GM18909 (cell line): ENCODE data around the gene CLCF1.

ENCODE experiments used
- ATAC-seq: cut with Tn5 transposase; IDR thresholded peaks from one replicate; pipeline ENCODE4 v1.9.1; 2021; ENCODE audit warnings: mild to moderate bottlenecking; ENCODE audit not compliant: unreplicated experiment, poor library complexity

The CLCF1 gene

DNA sequence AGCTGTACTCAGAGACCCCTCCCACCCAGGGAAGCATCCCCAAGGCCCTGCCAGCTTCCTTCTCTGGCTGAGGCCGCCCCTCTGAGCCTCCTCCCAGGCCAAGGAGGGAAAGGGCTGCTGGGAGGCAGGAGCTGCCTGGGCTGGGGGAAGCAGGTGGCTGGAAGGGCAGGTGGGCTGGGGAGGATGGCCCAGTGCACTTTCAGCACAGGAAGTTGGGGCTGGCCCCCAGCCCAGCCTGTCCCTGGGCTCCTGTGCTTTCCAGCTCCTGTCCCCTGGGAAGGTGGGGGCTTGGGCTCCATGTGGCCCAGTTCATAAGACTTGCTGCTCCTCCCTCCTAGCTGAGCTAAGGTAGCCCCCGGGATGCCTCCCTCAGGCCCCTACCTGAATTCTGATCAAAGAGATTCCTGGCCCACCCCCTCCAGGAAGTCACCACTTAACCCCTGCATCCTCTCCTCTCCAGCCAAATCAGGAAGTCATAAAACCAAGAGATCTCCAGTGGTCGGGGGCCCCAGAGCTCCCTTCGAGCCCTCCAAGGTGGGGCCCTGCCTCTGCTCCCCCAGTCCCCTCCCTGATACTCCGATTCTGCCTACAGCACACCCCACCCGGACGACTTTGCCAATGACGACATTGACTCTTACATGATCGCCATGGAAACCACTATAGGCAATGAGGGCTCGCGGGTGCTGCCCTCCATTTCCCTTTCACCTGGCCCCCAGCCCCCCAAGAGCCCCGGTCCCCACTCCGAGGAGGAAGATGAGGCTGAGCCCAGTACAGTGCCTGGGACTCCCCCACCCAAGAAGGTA is 23.4 kb upstream of the CLCF1 start:
- ATAC-seq = no peak

DNA sequence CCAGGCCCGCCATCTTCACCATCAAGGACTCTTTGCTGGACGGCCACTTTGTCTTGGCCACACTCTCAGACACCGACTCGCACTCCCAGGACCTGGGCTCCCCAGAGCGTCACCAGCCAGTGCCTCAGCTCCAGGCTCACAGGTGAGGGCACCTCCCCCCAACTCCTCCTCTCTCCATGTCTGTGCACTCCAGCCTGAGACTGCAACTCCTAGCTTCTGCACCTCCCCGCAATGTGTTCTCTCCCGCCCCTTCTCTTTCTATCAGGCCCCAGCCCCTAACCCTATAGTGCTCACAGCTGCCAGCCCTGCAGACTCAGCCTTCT is 22.8 kb upstream of the CLCF1 start:
- ATAC-seq = no peak

DNA sequence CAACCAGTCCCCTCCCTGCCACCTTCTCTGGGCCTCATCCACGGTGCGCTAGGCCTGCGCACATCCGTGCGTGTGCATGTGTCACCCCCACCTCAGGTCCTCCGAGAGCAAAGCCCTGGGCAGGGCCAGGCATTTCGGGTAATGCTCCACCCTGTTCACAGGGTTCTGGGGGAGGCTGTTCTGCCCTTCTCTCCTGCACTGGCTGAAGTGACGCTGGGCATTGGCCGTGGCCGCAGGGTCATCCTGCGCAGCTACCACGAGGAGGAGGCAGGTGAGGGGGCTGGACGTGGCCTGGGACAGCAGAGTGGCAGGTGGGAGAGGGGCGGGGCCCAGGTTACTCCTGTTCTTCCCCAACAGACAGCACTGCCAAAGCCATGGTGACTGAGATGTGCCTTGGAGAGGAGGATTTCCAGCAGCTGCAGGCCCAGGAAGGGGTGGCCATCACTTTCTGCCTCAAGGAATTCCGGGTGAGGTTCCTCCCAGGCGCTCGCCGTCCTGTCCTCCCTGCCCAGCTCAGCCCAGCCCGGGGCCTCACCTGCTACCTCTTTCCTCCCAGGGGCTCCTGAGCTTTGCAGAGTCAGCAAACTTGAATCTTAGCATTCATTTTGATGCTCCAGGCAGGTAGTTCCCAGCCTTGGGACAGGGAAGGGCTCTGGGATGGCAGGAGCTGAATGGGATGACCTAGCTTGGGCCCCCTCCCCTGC is 22.3 kb upstream of the CLCF1 start:
- no peak for ATAC-seq

DNA sequence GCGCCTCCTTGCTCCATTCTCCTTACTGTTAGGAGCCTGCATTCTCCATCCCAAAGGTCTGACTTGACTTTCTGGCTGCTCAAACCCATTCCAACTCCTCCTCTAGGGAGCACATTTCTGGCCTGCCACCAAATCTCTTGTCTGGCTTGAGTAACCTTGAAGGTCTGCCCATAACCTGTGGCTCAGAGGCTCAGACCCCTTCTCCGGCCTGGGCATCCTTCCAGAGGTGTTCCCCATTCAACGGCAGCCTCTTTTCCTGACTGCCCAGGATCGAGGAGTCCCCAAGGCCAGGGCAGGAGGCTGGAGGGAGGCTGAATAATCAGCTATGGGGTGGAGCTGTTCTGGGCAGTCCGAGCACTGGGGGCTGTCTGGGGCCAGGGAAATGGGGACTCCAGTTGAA is 20.6 kb upstream of the CLCF1 start:
- ATAC-seq = no peak

DNA sequence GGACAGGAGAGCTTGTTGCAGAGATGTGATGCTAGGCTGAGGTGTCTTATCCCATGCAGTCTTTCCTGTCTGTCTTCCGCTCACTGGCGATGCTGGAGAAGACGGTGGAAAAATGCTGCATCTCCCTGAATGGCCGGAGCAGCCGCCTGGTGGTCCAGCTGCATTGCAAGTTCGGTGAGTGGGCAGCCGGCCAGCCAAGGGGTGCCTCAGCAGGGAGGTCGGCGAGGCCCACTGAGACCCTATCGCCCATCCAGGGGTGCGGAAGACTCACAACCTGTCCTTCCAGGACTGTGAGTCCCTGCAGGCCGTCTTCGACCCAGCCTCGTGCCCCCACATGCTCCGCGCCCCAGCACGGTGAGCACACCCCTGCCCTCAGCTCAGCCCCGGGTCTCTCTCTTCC is 20.0 kb upstream of the CLCF1 start:
- ATAC-seq = no peak

DNA sequence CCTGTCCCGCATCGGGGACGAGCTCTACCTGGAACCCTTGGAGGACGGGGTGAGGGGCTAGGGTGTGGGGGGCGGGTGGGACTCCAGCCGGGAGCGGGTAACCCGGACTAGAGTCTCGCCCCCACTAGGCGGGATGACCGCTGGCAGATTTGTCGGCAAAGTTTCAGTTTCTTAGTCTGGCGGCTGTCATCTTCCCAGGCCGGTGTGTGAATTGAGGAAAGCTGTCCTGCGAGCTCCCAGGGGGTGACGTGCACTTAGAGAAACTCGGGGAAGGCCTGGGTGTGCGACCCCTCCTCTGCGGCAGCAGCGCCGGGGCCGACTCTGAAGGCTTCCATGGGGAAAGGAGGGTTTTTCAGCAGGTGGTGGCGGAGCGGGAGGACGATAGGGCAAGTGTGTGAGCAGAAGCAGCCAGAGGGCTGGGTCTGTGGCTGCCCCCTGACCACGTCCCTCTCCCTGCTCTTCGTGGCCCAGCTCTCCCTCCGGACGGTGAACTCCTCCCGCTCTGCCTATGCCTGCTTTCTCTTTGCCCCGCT is 18.9 kb upstream of the CLCF1 start:
- ATAC-seq = no peak

DNA sequence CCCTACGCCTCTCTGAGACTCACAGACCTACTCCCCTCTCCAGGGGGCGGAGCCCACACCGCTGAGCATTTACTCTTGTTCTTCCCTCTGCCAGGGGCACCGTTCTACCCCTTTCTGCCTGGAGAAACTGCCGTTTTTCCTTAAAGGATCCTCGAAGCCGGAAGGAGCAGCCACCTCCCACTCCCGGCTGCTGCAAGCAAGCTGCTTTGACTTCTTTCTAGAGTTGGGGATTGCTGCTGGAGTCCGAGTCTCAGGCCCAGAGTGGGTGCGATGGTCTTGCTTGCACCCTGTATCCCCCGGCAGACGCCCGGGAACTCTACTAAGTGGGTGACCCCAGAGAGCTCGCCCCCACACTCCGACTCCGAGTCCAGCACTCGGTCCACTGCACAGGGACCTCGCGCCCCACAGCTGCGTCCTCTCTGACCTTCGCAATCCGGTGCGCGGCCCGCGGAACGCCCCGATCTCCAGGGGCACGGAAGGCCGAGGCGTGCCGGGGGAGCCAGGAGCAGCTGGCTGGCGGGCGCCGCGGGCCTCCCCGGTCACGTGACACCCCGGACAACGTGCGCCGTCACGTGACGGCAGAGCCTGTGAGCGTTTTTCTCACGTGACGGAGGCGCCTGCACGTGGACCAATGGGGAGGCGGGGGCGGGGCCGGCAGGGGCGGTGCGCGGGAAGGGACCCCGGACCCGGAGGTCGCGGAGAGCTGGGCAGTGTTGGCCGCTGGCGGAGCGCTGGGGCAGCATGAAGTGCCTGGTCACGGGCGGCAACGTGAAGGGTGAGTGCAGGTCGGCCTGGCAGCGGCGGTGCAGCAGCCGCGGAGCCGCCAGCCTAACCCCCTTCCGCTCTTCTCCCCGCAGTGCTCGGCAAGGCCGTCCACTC is 18.1 kb upstream of the CLCF1 start, which contains the start of gene RAD9A:
Gene RAD9A, plus strand, starts transcription at position 683 of the 879 bp plus-strand sequence. Its CDS starts 59 bp downstream, at position 742.
- peak; percentile 69 for ATAC-seq

DNA sequence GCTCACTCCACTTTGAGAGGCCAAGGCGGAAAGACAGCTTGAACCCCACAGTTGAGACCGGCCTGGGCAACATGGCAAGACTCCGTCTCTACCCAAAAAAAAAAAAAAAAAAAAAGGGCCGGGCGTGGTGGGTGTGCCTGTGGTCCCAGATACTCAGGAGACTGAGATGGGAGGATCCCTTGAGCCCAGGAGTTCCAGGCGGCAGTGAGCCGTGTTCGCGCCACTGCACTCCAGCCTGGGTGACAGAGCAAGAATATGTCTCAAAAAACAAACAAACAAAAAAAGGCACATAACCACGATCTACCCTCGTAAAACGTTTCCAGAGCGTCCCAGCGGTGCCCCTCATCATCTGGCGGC is 17.5 kb upstream of the CLCF1 start:
- ATAC-seq = no peak

DNA sequence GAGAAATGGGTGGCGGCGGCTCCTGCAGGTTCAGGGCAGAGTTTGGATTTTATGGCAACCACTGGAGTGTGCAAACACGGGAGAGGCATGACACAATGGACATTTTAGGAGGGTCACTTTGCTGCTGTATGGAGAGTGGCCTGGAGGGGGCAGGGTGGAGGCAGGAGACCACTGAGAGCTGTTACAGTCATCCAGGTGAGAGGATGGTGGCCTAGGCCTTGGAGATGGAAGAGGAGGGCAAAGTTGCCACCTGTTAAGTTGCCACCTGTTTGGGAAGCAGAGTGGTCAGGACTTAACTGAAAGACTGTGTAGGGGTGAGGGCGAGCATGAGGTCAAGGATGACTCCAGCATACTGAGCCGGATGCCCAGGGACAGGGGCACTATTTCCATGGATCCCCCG is 16.1 kb upstream of the CLCF1 start:
- no peak for ATAC-seq

DNA sequence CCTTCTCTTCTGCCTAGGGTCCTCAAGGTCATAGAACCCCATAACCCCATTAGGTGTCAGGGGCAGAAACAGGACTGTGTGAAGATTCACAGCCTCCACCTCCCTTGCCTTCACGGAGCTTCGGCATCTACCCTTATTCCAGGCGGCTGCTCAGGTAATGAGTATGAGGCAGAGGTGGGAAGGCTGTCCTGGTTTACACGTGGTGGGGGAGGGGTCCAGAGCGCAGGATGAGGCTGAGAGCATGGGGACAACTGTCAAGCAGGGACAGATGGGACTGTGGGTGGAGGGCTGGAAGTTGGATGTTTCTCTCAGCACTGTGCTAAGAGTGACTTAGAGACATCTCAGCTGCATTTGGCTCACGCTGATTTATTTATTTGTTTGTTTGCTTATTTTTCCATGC is 14.1 kb upstream of the CLCF1 start:
- no peak for ATAC-seq

DNA sequence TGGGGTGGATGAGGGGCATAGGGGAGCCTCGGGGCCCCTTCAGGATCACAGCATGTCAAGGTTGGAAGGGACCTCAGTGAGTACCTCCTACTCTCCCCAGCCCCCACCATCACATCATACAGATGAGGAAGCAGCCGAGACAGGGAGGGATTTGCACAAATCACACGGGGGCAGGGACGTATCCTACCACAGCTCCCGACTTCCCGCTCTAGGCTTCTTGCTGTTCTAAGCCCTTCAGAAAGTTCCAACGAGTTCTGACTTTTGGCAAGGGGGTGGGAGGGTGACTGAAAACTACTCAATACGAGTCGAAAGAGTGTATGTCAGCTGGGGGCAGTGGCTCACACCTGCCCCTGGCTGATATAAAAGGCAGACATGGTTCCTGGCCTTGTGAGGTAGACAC is 13.7 kb upstream of the CLCF1 start:
- no peak for ATAC-seq

DNA sequence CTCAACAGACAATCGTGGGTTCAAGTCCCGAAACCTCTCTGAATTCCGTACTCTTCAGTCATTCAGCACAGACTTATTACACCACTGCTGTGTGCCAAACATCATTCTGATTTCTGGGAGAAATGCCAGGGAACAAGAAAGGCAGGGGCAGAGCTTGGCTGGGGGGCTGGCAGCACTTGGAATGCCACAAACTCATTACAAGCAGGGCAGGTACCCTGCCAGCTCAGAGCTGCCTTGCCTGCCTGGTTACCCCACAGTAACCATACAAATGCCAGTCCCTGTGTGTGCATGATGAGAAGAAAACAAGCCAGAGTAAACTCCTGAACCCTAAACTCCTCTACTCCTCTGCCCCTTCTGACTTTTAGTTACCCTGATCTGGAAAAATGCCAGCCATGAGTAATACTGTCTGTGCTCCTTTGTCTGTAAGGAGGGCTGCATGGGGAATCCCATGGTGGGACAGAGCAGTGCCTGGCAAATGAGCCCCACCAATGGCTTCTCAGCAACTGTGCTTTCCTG is 11.5 kb upstream of the CLCF1 start:
- no peak for ATAC-seq

DNA sequence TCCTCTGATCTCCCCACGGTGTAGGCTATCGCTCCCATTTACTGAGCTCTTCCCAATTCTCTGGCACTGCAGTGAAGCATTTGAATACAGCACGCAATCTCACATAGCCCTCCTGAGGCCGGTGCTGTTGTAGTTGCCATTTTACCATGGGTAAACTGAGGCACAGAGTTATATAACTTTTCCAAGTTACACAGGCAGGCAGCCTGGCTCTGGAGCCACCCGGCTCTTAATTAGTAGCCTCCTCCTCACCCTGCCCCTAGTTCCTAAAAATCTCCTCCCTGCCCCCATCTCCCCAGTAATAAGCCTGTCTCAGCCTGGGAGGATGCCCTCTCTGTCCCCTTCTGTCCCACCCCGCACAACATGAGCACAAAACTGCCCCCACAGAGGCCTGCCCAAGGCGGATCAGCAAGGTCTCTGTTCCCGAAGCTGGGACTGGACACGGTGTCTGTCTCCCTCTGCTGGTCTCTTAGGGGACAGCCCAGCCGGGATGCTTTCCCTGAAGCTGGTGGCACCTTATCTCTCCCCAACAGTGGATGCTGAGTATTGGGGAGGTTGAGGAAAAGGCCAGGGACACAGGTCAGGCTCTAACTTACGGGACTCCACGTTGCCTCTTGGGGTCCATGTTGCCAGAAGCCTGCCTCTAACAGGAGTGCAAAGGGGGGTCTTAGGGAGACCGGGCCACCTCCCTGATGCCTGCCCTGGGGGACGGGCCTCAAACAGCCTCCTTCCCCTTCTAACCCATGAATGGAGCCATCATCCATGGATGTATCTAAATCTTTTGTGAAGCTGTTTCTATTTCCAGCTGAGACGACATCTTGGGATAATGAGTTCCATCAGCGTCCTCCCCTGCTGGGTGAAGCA is 9.1 kb upstream of the CLCF1 start:
- no peak for ATAC-seq

DNA sequence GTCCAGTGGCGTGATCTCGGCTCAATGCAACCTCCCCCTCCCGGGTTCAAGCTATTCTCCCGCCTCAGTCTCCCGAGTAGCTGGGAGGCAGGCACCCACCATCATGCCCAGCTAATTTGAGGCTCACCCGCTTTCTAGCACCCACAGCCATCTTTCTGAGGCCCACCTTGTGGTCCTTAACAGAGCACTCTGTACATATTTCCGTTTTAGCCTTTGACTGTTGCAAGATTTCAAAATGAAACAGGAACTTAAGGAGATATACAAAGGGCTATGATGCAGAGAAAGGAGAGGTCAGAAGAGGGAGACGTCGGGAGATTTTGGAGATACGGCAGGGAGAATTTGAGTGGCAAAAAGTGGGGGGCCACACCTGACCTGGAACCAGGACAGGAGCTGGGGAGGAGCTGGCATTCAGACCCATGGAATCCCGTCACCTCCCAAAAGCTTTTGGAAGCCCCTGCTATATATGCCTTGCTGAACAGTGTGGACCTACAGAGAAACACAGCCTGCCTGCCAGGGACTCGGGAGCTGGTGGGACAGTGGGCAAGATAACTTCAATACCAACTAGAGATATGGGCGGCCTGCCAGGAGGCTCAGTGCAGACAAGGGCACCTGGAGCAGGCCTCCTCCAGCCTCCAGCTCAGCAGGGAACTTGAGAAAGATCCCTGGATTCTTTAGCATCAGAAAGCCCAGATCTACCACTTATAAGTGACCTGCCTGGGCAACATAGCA is 8.0 kb upstream of the CLCF1 start:
- ATAC-seq = no peak

DNA sequence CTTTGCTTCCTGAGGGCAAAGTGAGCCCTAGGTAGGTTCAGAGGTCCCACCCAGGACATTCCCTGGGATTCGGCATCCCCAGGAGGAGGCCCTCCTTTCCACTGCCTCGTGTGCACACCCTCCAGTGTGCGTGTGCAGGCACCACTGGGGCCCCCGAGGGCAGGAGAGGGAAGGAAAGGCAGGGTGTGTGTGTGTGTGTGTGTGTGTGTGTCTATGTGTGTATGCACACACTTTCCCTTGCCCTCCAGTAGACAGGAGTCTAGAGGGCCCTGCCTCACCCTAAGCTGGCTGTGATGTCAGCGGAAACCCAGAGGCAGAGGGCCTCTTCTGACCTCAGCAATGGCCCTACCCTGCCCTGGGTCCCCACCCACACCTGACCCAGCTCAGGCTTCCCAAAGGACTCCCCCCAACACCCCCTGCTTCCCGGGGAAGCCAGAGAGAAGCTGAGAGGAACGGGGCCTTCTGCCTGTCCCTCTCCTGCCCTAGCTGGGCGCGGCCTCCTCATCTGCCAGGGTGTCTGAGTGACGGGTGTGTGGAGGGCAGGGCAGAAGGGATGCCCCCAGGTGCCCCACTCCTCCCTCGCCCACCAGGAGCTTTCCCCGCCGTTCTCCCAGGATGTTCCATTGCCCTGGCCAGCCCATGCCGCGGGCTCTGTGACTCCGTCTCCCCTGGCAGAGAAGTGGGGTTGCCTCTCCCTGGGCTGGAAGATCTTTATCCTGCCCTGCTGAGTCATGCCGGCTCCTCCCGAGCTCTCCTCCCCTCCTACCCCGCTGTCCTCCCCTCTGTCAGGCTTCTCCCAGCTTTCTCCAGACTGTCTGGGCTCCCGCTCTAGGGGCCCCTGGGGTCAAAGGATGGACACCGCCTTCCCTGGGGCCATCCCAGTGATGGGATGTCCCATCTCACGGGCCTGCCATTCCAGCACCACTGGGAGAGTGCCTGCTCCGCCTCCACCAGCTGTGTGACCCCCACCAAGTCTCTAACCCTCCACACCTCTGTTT is 6.0 kb upstream of the CLCF1 start:
- ATAC-seq = no peak

DNA sequence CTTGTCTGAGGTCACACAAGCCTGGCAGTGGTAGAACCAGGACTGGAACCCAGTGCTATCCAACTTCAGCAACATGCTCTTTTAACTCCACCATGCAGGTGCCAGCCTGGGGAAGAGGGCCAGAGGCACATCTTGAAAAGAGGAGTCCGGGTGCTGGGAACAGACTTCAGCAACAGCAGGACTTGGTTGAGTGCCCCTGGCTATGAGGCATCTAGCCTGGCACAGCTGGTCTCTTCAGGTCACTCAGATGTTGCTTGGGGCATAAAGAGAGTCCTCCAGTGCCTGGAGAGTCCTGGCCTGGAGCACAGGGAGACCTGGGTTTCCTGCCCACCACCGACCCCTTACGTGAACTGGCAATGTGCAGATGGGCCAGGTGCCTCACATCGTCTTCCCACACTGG is 5.1 kb upstream of the CLCF1 start:
- no peak for ATAC-seq

DNA sequence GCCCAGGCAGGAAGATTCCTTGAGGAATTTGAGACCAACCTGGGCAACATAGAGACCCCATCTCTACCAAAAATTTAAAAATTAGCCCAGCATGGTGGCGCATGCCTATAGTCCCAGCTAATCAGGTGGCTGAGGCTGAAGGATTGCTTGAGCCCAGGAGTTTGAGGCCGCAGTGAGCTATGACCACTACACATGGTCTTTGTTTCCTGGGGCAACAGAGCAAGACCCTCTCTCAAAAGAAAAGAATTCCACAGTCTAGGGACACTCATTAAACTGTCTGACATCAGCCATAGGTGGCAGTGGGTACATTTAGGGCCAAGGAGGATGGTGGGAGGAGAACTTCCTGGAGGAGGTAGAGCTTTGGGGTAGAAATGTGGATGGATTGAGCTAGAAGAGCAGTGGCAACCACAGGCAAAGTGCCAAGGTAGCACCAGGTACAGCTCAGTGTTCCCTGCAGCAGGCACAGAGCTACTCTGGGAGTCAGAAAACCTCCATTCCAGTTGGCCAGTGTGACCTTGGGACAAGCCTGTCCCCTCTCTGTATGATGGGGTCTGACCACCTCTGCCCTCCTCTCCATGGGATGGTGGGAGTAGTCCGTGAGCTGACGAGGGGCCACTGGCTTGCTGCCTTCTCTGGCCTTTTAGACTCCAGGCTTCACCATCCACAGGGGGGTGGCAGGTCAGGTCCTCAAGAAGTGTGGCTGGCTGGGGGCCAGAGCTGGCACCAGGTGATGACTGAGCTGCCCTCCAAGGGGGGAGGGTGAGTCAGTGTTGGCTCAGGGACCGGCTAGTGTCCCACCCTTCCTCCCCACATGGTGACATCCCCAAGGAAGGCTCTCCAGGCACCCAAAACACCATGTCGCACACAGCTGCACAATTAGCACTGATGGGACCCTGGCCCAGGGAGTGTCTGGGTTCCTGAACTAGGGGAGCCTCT is 3.7 kb upstream of the CLCF1 start:
- ATAC-seq = no peak
